Gastroesophageal sphincter (tissue), 3 donors: ENCODE data around the gene MBD2.

Experiments used
- EP300 ChIP-seq: sonication (generic); formaldehyde crosslinking; IDR thresholded peaks from one replicate; pipeline ENCODE4 v1.6.1; 2017; ENCODE audit warnings: antibody characterized with exemption, mild to moderate bottlenecking
- TF ChIP-seq, protein P1 (sequence below), 4 experiments: fragments of 200-600 bp in 2 of 4; fragments of 450-650 bp in 2 of 4; sonication (generic) in 1 of 4; IDR thresholded peaks; one replicate each; pipeline ENCODE4 v1.5.1; 2017 to 2019; ENCODE audit warnings: antibody characterized with exemption in 4 of 4, mild to moderate bottlenecking in 2 of 4, moderate library complexity in 2 of 4

DNA sequence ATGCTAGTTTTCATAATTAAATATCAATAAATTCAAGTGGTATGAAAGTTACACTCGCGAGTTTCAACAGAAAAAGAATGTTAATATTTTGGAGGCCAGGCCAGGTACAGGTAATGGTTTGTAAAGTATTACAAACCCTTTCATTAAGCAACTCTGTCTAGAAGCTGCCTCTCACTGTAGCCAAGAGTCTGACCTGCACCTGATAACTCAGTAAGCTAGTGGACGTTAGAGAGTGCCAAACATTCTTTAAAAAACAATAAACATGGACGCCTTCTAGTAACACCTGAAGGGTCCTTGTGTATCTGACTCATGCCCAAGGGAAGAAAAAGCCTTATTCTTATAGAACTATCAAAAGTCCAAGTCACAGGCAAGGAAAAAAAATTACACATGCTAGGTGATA, 70.2 kb downstream of the MBD2 start:
- TF ChIP-seq, protein P1, sequence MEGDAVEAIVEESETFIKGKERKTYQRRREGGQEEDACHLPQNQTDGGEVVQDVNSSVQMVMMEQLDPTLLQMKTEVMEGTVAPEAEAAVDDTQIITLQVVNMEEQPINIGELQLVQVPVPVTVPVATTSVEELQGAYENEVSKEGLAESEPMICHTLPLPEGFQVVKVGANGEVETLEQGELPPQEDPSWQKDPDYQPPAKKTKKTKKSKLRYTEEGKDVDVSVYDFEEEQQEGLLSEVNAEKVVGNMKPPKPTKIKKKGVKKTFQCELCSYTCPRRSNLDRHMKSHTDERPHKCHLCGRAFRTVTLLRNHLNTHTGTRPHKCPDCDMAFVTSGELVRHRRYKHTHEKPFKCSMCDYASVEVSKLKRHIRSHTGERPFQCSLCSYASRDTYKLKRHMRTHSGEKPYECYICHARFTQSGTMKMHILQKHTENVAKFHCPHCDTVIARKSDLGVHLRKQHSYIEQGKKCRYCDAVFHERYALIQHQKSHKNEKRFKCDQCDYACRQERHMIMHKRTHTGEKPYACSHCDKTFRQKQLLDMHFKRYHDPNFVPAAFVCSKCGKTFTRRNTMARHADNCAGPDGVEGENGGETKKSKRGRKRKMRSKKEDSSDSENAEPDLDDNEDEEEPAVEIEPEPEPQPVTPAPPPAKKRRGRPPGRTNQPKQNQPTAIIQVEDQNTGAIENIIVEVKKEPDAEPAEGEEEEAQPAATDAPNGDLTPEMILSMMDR (IDR thresholded peaks at IDR 0.05), result no peak
- TF ChIP-seq EP300, result no peak
